Prostate gland (tissue), 2 donors: ENCODE results near the gene NDRG2. TPM values are rescaled to one million over a fixed set of nuclear protein-coding genes. Genes with fewer than 3 reads are reported as not detected.
A peak's percentile ranks its signal among the peaks of the same experiment; 100 is the strongest.

Experiments used
- DNase-seq: peaks from one replicate; pipeline ENCODE4 v3.0.0-alpha.2; 2019; ENCODE audit warnings: low spot score
- H3K27ac ChIP-seq, 2 donors: fragments of 200-600 bp; sonication (generic); 2 replicates each; pipeline ENCODE4 v1.5.1; 2017 to 2019
- H3K27me3 ChIP-seq: fragments of 200-600 bp; sonication (generic); replicated peaks from 2 replicates; pipeline ENCODE4 v1.5.1; 2019; ENCODE audit not compliant: insufficient read depth
- H3K36me3 ChIP-seq, 2 donors: fragments of 200-600 bp; sonication (generic); 1 replicate in 1 of 2; 2 replicates in 1 of 2; pipeline versions ENCODE4 v1.5.1 to v1.8.1; 2017 to 2019
- H3K4me1 ChIP-seq: fragments of 200-600 bp; sonication (generic); replicated peaks from 2 replicates; pipeline ENCODE4 v1.5.1; 2019
- H3K4me3 ChIP-seq, 2 donors: fragments of 200-600 bp; sonication (generic); 2 replicates each; pipeline ENCODE4 v1.5.1; 2017 to 2019
- H3K9me3 ChIP-seq: fragments of 200-600 bp; sonication (generic); 2 replicates; pipeline ENCODE4 v1.5.1; 2017
- POLR2A ChIP-seq: fragments of 450-650 bp; IDR thresholded peaks from one replicate; pipeline ENCODE4 v1.6.1; 2016; ENCODE audit warnings: antibody characterized with exemption, mild to moderate bottlenecking
- POLR2AphosphoS5 ChIP-seq: sonication (generic); formaldehyde crosslinking; IDR thresholded peaks from one replicate; pipeline ENCODE4 v1.6.1; 2017; ENCODE audit warnings: antibody characterized with exemption
- WGBS: methylation state at CpG from one replicate; pipeline ENCODE4 v1.1.5; 2018; 5-methylcytosine and 5-hydroxymethylcytosine counted together
- intact Hi-C: fragments of 100-400 bp; cut with DNase I; formaldehyde crosslinking; loops from one replicate; pipeline ENCODE4 v1.14.2; 2022
- total RNA-seq, 2 donors: library from RNA; depleted of rRNA; stranded (reverse); fragments of >200 nt; gene quantifications; one replicate each; pipeline ENCODE4 v1.1.0, GENCODE V29; 2016
- TF ChIP-seq, protein P1 (sequence below), 4 experiments: fragments of 200-600 bp in 2 of 4; fragments of 450-650 bp in 2 of 4; sonication (generic) in 2 of 4; IDR thresholded peaks; 1 replicate in 3 of 4; 2 replicates in 1 of 4; pipeline ENCODE4 v1.5.1; 2016 to 2019; ENCODE audit warnings: antibody characterized with exemption in 4 of 4, mild to moderate bottlenecking in 2 of 4, moderate library complexity in 2 of 4

Gene NDRG2
- total RNA-seq, 2 donors from 2014 or later, result 230 to 304 TPM

- no peak for DNase-seq
- Histone ChIP-seq H3K27ac (no peak overlapping the region), H3K9me3 (no peaks in the 10 kb centered on the region), H3K4me3 (no peak overlapping the region), H3K4me1 (no peaks in the 10 kb centered on the region), H3K27me3 (no peaks in the 10 kb centered on the region), H3K36me3 (no peaks in the 10 kb centered on the region)
- WGBS, result 79% methylated on average over 3 of the region's 3 CpGs
- TF ChIP-seq, protein P1, sequence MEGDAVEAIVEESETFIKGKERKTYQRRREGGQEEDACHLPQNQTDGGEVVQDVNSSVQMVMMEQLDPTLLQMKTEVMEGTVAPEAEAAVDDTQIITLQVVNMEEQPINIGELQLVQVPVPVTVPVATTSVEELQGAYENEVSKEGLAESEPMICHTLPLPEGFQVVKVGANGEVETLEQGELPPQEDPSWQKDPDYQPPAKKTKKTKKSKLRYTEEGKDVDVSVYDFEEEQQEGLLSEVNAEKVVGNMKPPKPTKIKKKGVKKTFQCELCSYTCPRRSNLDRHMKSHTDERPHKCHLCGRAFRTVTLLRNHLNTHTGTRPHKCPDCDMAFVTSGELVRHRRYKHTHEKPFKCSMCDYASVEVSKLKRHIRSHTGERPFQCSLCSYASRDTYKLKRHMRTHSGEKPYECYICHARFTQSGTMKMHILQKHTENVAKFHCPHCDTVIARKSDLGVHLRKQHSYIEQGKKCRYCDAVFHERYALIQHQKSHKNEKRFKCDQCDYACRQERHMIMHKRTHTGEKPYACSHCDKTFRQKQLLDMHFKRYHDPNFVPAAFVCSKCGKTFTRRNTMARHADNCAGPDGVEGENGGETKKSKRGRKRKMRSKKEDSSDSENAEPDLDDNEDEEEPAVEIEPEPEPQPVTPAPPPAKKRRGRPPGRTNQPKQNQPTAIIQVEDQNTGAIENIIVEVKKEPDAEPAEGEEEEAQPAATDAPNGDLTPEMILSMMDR (IDR thresholded peaks at IDR 0.05), result no peak
- TF ChIP-seq POLR2A (no peak), POLR2AphosphoS5 (no peak)
- intact Hi-C loops, result no loop called here
Observed at GRCh38 chr14:21050597-21050996, 25.7 kb upstream of the NDRG2 start.

- WGBS, result 88% methylated on average over 3 of the region's 3 CpGs
- Histone ChIP-seq H3K27me3 (no peaks in the 10 kb centered on the region), H3K9me3 (no peaks in the 10 kb centered on the region), H3K27ac (no peak overlapping the region), H3K36me3 (no peaks in the 10 kb centered on the region), H3K4me3 (no peak overlapping the region), H3K4me1 (no peaks in the 10 kb centered on the region)
- intact Hi-C loops, result loop anchor here (10.0 kb wide), 1 partner anchor 194 kb away; no protein-coding TSS in a partner anchor
- no peak for TF ChIP-seq POLR2AphosphoS5
- no peak for TF ChIP-seq POLR2A
- TF ChIP-seq, protein P1 (IDR thresholded peaks at IDR 0.05), result no peak
- DNase-seq, result no peak
Observed at GRCh38 chr14:21049271-21049673, 24.4 kb upstream of the NDRG2 start.

- 71% methylated on average over 2 of the region's 2 CpGs for WGBS
Observed at GRCh38 chr14:21048638-21049037, 23.8 kb upstream of the NDRG2 start.

DNA sequence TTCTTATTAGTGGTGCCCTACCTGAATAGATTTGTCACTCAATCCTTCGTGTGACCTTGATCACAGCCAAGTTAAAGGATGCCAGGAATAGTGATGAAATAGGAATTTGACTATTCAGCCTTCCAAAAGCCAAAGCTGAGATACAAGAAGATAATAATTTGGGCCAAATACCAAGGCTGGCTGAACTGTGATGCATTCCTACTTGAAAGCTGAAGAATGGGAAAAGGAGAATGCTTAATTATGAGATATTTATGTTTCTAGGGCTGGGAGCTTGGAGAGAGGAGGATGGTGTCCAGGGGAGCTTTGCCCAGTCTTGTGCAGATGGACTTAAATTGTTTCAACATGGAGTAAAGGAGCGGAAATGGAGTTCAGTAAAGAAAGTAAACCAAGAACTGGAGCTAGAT is 22.5 kb upstream of the NDRG2 start:
- H3K9me3 ChIP-seq, result no peaks in the 10 kb centered on the region
- H3K27me3 ChIP-seq, result no peaks in the 10 kb centered on the region
- H3K36me3 ChIP-seq, result no peaks in the 10 kb centered on the region
- no peak overlapping the region for H3K27ac ChIP-seq
- TF ChIP-seq POLR2AphosphoS5 (peak; percentile 33), POLR2A (no peak)
- no peak overlapping the region for H3K4me3 ChIP-seq
- H3K4me1 ChIP-seq, result no peaks in the 10 kb centered on the region
- 45% methylated on average over 2 of the region's 2 CpGs for WGBS
- intact Hi-C loops, result loop anchor here (10.0 kb wide), 1 partner anchor 193 kb away; no protein-coding TSS in a partner anchor
- DNase-seq, result no peak

More at GRCh38 chr14:21048638-21049037, 23.8 kb upstream of the NDRG2 start:
- no peaks in the 10 kb centered on the region for H3K27me3 ChIP-seq
- no peak overlapping the region for H3K4me3 ChIP-seq
- no peak for DNase-seq
- no peaks in the 10 kb centered on the region for H3K9me3 ChIP-seq
- H3K27ac ChIP-seq, result no peak overlapping the region
- H3K4me1 ChIP-seq, result no peaks in the 10 kb centered on the region
- H3K36me3 ChIP-seq, result no peaks in the 10 kb centered on the region
- TF ChIP-seq, protein P1 (IDR thresholded peaks at IDR 0.05), result no peak
- TF ChIP-seq POLR2A (no peak), POLR2AphosphoS5 (no peak)
- intact Hi-C loops, result loop anchor here (10.0 kb wide), 1 partner anchor 194 kb away; no protein-coding TSS in a partner anchor

GRCh38 chr14:21043974-21044618 is 19.2 kb upstream of the NDRG2 start:
- intact Hi-C loops, result loop anchor here (10.0 kb wide), 1 partner anchor 189 kb away; no protein-coding TSS in a partner anchor
- Histone ChIP-seq H3K4me3 (no peak overlapping the region), H3K4me1 (peaks cover 9% of the 10 kb centered on the region), H3K27me3 (no peaks in the 10 kb centered on the region), H3K27ac (peak overlapping the region in 1 of 2 donors; percentile 16), H3K36me3 (no peaks in the 10 kb centered on the region), H3K9me3 (no peaks in the 10 kb centered on the region)
- WGBS, result 38% methylated on average over 6 of the region's 6 CpGs
- no peak for TF ChIP-seq POLR2A
- TF ChIP-seq POLR2AphosphoS5, result no peak
- TF ChIP-seq, protein P1 (IDR thresholded peaks at IDR 0.05), result no peak
- no peak for DNase-seq
